Mesodermal cell (in vitro differentiated cells): ENCODE results near the gene VARS2.
"Not testable (repeated sequence)": the region's sequence is repeated elsewhere in the genome, so short reads cannot be mapped to it uniquely, and the experiment has no call there.

ENCODE experiments used
- H3K27ac ChIP-seq: 2 replicates; pipeline ENCODE4 v1.7.0; 2013; ENCODE audit warnings: mild to moderate bottlenecking, low read depth, low read length, moderate library complexity; ENCODE audit not compliant: severe bottlenecking
- H3K36me3 ChIP-seq: 2 replicates; pipeline ENCODE4 v1.7.1; 2013; ENCODE audit warnings: mild to moderate bottlenecking, low read length, moderate library complexity; ENCODE audit not compliant: control insufficient read depth, insufficient read depth
- H3K4me1 ChIP-seq: one replicate; pipeline ENCODE4 v1.7.1; 2013; ENCODE audit warnings: mild to moderate bottlenecking, low read length; ENCODE audit not compliant: insufficient read depth, control insufficient read depth, poor library complexity, severe bottlenecking
- H3K4me3 ChIP-seq: 2 replicates; pipeline ENCODE4 v1.7.0; 2013; ENCODE audit warnings: low read length, control low read depth, mild to moderate bottlenecking; ENCODE audit not compliant: insufficient read depth, poor library complexity, severe bottlenecking; ENCODE audit errors: extremely low read depth
- H3K9me3 ChIP-seq: 2 replicates; pipeline ENCODE4 v1.7.1; 2013; ENCODE audit warnings: mild to moderate bottlenecking, low read length, moderate library complexity; ENCODE audit not compliant: control insufficient read depth
- WGBS, 2 experiments: methylation state at CpG; one replicate each; pipeline ENCODE4 v1.1.5; 2013; ENCODE audit warnings: missing lambda C conversion rate in 2 of 2; ENCODE audit not compliant: insufficient coverage in 2 of 2; 5-methylcytosine and 5-hydroxymethylcytosine counted together

VARS2 gene

DNA sequence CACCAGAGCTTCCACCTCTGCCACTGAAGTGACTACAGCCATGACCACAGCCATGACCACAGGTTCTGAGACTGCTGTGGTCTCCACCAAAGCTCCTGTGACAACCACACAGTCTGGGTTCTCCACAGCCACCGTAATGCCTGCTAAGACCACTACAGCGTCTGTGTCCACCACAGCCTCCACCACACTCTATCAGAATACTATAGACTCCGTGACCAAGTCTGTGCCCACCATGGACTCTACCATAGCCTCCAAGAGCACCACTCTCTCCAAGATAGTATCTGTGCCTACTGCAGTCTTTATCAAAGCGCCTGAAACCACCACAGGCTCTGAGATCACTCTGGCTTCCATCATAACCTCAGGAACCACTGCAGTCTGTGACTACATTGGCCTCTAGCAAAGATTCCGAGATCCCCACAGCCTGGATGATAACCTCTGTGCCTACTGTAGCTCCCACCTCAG is 51.1 kb downstream of the VARS2 start:
- Histone ChIP-seq H3K9me3 (no peaks in the 10 kb centered on the region), H3K4me3 (no peak overlapping the region), H3K4me1 (no peaks in the 10 kb centered on the region), H3K36me3 (no peaks in the 10 kb centered on the region), H3K27ac (no peak overlapping the region)
- 86 to 92% methylated on average over 5 of the region's 5 CpGs for WGBS, 2 experiments

DNA sequence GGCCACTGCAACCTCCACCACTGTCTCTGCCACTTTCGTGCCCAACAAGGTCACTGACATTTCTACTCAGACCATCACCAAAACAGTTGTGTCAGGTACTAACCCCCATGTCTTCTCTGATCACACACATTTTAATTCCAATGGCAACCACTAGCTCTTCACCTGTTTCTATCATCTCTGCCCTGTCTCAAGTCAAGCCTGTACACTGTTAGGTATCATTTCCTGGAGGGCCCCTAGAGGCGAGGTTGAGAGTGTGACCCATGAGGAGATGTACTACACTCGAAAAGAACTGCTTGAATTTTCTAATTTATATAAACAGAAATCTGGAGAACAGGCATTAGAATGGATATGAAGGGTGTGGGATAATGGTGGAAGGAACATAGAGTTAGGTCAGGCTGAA is 52.1 kb downstream of the VARS2 start:
- no peaks in the 10 kb centered on the region for H3K36me3 ChIP-seq
- no peaks in the 10 kb centered on the region for H3K4me1 ChIP-seq
- 79 to 96% methylated on average over 2 to 3 of the region's 3 CpGs for WGBS, 2 experiments
- no peak overlapping the region for H3K27ac ChIP-seq
- no peaks in the 10 kb centered on the region for H3K9me3 ChIP-seq
- H3K4me3 ChIP-seq, result no peak overlapping the region

- H3K9me3 ChIP-seq, H3K36me3 ChIP-seq, H3K4me3 ChIP-seq, H3K27ac ChIP-seq, H3K4me1 ChIP-seq: not testable (repeated sequence)
- WGBS, 2 experiments, result 96 to 100% methylated on average over 3 to 4 of the region's 6 CpGs
Measured at GRCh38 chr6:30969171-30969570, 55.1 kb downstream of the VARS2 start.

- no peak overlapping the region for H3K27ac ChIP-seq
- H3K36me3 ChIP-seq, result no peaks in the 10 kb centered on the region
- WGBS, 2 experiments, result 92 to 100% methylated on average over 2 to 4 of the region's 5 CpGs
- no peaks in the 10 kb centered on the region for H3K9me3 ChIP-seq
- H3K4me3 ChIP-seq, result no peak overlapping the region
- H3K4me1 ChIP-seq, result no peaks in the 10 kb centered on the region
Measured at GRCh38 chr6:30970946-30971345, 56.9 kb downstream of the VARS2 start.

- Histone ChIP-seq H3K4me3 (no peak overlapping the region), H3K27ac (no peak overlapping the region), H3K36me3 (no peaks in the 10 kb centered on the region), H3K4me1 (no peaks in the 10 kb centered on the region), H3K9me3 (no peaks in the 10 kb centered on the region)
- 90 to 94% methylated on average over 3 of the region's 4 CpGs for WGBS, 2 experiments
Measured at GRCh38 chr6:30972816-30973215, 58.8 kb downstream of the VARS2 start.

DNA sequence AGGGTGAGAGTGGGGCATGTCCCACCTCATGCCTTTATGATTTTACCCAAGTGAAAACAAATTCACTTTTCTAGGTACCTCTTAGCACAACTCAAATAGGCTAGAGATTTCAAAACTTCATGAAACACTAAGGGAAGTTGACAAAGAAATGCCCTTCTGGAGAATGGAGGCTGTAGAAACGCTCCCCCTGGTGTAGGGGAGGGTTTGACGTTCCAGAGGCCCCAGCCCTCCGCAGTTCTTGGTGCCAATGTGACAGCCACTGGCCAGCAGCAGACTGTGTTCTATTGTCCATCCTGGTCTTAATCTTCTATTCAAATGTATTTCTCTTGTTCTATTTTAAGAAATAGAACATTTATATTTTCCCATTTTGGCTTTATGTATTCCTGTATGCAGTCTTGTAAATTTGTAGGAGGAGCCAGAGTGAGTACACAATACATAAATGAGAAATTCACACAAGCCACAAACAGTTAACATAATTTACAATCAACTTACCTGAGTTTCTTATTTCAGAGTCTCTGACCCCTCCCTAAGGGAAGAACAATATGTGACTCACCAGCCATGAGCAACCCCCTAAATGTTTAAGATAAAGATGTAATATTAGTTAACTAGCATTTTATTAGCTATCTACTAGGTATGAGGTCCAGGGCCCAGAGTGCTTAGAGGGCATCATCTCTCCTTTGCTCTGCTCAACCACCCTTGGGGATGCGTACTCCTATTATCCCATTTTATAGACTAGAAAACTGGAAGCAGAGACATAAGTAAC is 60.6 kb downstream of the VARS2 start:
- Histone ChIP-seq H3K27ac (no peak overlapping the region), H3K9me3 (no peaks in the 10 kb centered on the region), H3K36me3 (no peaks in the 10 kb centered on the region), H3K4me1 (no peaks in the 10 kb centered on the region), H3K4me3 (no peak overlapping the region)
- 76 to 100% methylated on average over 1 to 4 of the region's 4 CpGs for WGBS, 2 experiments
